ENCODE results near the gene RASEF.

Gene RASEF

DNA sequence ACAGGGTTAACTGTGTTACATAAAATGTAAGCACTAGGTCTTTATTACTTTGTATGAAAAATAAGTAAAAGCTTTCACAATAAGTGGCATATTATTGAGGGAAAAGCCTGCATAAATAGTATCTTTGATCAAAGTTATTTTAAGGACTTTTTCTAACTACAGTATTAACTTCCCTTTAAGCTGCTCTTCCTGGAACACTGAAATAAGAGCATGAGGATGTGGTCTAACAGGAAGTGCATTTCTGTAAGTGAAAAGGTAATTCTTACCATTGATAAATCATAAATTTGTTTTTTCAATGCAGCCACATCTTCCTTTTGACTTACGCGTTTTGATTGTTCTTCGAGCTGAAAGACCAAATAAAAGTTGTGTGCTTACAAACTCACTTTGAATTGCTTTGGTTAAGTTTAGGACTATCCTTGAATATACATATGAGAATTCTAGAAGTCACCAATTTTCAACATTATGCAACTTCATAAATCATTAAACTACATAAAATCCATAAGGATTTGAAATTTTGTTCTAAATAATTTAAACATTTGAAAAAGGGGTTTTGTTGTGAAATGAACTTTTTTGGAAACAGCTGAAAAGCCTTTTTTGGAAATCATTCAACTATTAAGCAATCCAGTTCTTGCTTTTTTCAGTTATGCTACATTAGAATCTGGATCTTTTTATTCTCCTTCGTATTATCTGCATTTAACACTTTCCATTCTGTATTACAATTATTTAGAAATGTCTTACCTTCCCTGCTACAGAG lies 50.6 kb downstream of the RASEF start:
- no peaks in the 10 kb centered on the region for H3K4me1 Mint-ChIP-seq

DNA sequence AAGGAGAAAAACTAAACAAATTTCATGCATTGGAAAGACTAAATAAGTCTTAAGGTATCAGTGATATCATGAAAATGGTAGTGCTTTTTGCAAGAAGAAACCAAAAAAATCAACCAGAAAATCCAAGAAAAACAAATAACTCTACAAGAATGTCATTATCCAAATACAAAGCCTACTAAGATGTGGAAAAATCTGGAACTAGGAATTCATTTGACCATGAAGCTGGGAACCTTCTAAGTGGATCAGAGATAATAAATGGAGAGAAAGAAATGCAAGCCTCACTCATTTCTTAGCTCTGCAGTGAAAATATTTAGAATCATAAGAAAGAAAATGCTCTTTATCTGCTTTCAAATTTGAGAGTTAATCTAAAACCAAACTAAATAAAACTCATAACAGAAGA lies 51.3 kb downstream of the RASEF start:
- no peak for DNase-seq (ENCODE audit: low spot score in 2 of 2)
- peaks cover 8% of the 10 kb centered on the region for H3K9me3 Mint-ChIP-seq
- H3K36me3 Mint-ChIP-seq: no peaks in the 10 kb centered on the region
- H3K27ac Mint-ChIP-seq: no peak overlapping the region
- no peak overlapping the region for H3K4me3 Mint-ChIP-seq
- H3K4me1 Mint-ChIP-seq: no peaks in the 10 kb centered on the region
- ATAC-seq: no peak

More for the DNA sequence above, 50.6 kb downstream of the RASEF start:
- no peak overlapping the region for H3K27ac Mint-ChIP-seq
- ATAC-seq: no peak
- H3K36me3 Mint-ChIP-seq: no peaks in the 10 kb centered on the region
- H3K4me3 Mint-ChIP-seq: no peak overlapping the region
- no peak for DNase-seq (ENCODE audit: low spot score in 2 of 2)
- peaks cover 8% of the 10 kb centered on the region for H3K9me3 Mint-ChIP-seq

DNA sequence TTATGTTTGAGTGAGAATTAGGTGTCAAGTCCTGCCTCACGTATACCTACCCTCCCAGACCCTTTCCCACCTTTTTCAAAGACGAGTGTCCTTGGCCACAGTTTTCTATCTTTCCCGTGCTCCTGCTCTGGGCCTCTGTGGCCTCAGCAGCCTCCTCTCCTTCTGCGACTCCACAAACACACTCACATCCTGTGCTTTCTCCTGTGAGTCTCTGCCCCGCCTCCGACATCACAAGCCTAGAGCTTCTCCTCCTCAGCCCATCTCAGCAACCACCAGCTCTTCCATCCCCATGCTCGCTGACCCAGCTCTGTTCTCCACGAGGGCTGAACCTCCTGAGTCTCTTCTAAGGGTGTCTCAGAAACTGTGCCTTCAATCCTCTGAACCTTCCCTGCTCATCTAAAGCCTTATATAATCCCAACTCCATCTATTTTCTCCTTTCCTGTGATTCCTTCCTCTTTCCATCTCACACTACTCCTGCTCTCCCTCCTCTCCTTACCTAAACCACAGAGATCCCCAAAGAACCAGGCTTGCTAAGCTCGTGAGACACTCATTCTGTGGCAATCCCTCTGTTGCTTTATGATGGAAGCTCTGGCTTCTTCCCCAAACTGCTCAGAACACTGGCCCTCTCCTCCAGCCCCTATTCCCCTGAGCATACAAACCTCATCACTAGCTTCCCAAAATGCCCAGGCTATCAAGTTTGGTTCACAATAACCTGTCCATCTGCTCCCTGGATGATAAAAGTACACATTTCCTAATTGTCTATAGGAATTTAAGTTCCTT lies 55.2 kb downstream of the RASEF start:
- Mint-ChIP-seq H3K36me3 (no peaks in the 10 kb centered on the region), H3K4me1 (no peaks in the 10 kb centered on the region), H3K4me3 (no peak overlapping the region), H3K27ac (no peak overlapping the region), H3K9me3 (peaks cover 8% of the 10 kb centered on the region)
- ATAC-seq (no peak), DNase-seq (ENCODE audit: low spot score in 2 of 2) (no peak)

DNA sequence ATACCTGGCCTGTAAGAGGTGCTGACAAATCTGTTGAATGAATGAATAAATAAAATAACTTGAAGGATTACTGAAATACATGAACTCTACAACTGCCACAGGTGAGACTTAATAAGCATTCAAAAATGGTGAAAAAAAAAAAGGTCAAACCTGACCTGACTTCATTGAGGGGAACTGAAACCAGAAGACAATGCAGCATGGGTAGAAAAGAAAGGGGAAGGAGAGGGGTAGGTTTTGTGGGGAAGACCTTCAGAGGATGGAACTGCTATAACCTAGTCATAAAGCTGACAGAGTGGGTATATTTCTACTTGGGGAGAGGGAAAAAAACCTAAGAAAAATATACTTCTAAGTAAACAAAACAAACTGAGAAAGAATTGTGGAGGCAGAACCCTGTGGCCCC lies 56.6 kb downstream of the RASEF start:
- H3K4me3 Mint-ChIP-seq: no peak overlapping the region

DNA sequence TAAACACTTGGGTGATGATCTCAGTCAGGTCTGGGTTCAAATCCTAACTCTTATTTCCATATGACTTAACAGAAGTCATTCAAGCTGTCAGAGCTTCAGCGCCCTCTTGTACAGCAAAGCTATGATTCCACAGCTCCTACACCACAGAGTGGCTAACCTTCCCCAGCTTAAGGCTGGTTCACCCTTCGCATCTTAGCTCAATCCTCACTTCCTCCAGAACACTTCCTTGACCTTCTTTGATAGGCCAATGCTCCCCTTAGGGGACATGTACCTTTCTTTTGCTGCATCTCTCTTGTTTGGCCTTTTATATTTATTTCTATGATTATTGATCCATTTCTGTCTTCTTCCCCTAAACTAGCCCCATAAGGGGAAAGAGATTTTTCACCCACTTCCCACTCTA lies 57.0 kb downstream of the RASEF start:
- Mint-ChIP-seq H3K4me3 (no peak overlapping the region), H3K9me3 (peaks cover 8% of the 10 kb centered on the region), H3K4me1 (no peaks in the 10 kb centered on the region), H3K36me3 (no peaks in the 10 kb centered on the region), H3K27ac (no peak overlapping the region)
- DNase-seq (ENCODE audit: low spot score in 2 of 2) (no peak), ATAC-seq (no peak)

More for the DNA sequence above, 56.6 kb downstream of the RASEF start:
- Mint-ChIP-seq H3K27ac (no peak overlapping the region), H3K9me3 (peaks cover 8% of the 10 kb centered on the region), H3K4me1 (no peaks in the 10 kb centered on the region), H3K36me3 (no peaks in the 10 kb centered on the region)
- no peak for DNase-seq (ENCODE audit: low spot score in 2 of 2)
- ATAC-seq: no peak

DNA sequence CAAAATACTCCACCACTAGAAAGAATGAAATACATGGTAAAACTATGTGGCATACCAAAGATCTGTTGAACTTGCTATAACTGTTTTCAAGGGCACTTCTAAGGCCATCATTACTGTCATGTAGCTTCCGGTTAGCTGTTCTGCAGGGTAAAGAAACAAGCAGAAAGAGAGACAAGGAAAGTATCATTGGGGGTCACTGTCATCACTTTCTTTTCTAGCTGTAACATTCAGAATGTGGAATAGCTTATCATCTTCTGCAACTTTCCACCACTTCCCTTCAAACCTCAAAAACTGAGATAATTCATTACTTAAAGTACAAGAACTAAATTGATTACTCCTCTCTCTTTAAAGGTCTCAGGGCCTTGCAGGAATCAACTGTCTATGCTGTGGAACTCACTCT lies 57.6 kb downstream of the RASEF start:
- no peaks in the 10 kb centered on the region for H3K36me3 Mint-ChIP-seq
- DNase-seq (ENCODE audit: low spot score in 2 of 2): no peak
- no peak for ATAC-seq
- no peak overlapping the region for H3K27ac Mint-ChIP-seq
- H3K4me1 Mint-ChIP-seq: no peaks in the 10 kb centered on the region
- H3K4me3 Mint-ChIP-seq: no peak overlapping the region
- H3K9me3 Mint-ChIP-seq: peaks cover 8% of the 10 kb centered on the region

DNA sequence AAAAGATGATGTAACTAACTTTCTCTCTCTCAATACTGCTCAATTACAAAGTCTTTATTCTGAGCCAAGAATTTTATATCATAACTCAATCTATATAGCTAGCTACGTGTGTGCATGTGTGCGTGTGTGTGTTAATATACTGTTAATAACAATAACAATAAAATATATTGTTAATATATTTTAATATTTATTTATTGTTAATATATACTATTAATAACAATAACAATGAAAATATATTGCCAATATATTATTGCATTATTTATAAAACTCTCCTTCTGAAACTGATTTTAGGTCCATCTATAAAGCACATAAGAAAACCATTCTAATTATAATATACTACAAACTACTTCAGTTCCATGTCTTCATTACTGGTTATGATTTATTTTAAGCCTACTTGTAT lies 60.6 kb downstream of the RASEF start:
- no peak overlapping the region for H3K27ac Mint-ChIP-seq
- H3K4me1 Mint-ChIP-seq: no peaks in the 10 kb centered on the region
- ATAC-seq: no peak

DNA sequence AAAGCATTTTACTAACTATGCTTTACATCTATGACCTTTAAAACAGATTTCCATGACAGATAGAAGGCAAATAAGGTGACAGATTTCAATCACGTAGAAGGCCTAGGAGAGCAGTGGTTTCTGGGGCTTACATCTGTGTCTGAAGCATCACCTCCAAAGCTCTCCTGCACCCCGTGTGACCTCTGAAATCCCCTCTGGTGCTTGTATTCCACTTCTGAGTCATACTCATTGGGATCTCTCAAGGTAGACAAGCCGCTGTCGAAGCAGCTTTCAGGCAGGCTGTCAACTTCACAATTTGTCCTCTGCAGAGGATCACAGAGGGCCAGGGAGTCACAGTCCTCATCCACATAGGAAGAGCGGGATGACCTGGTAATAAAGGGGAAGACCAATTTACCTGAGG lies 62.2 kb downstream of the RASEF start:
- H3K9me3 Mint-ChIP-seq: peaks cover 3% of the 10 kb centered on the region
- H3K4me1 Mint-ChIP-seq: no peaks in the 10 kb centered on the region
- no peak for ATAC-seq
- H3K36me3 Mint-ChIP-seq: no peaks in the 10 kb centered on the region
- H3K4me3 Mint-ChIP-seq: no peak overlapping the region
- no peak for DNase-seq (ENCODE audit: low spot score in 2 of 2)
- no peak overlapping the region for H3K27ac Mint-ChIP-seq

More for the DNA sequence above, 60.6 kb downstream of the RASEF start:
- H3K4me3 Mint-ChIP-seq: no peak overlapping the region
- peaks cover 3% of the 10 kb centered on the region for H3K9me3 Mint-ChIP-seq
- no peak for DNase-seq (ENCODE audit: low spot score in 2 of 2)
- no peaks in the 10 kb centered on the region for H3K36me3 Mint-ChIP-seq

DNA sequence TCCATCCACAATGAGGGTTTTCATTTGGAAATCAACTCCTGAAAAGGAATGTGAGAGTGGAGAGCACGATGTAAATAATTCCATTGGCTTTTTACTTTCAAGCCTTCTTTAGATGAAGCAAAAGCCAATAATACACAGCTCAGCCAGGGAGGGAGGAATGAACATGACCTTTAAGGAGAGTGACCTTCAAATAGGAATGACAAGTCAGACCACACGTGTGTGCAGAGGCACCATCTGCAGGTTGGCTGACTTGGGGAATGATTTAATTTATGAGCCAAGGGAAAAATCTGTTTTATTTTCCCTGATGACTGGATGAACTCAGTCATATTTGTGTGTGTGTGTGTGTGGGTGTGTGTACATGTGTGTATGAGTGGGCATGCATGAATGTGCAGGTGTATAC lies 64.5 kb downstream of the RASEF start:
- Mint-ChIP-seq H3K4me3 (no peak overlapping the region), H3K9me3 (peaks cover 3% of the 10 kb centered on the region), H3K27ac (no peak overlapping the region), H3K36me3 (no peaks in the 10 kb centered on the region), H3K4me1 (no peaks in the 10 kb centered on the region)
- DNase-seq (ENCODE audit: low spot score in 2 of 2): no peak
- no peak for ATAC-seq

DNA sequence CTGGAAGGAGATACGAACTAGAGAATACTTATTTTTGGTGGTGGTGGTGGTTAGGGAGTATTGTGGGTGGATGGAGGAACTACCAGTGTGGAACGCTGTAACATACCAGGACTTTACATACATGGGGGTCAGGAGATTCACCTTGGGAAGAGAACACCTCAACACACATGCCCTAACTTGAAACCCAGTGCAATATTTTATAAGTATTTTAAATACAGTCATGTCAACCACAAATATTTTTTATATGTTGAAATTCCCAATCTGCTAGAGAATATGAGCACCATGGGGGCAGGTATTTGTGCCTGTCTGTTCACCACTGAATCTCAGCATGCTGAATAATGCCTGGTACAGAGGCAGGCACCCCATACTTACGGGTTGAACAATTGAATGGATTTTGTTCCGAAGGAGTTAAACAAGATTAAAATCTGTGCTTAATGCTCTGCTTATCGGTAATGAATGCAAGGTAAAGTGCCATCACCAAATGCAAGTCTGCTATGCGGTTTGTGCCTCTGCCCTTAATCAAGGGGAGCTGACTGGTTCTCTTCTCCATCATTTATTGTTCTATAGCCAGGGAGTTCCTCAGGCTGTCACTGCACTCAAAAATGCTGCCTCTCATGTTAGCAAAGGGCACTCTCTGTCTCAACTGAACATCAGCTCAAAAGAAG lies 65.3 kb downstream of the RASEF start:
- Mint-ChIP-seq H3K36me3 (no peaks in the 10 kb centered on the region), H3K4me3 (no peak overlapping the region), H3K9me3 (peaks cover 3% of the 10 kb centered on the region), H3K4me1 (no peaks in the 10 kb centered on the region), H3K27ac (no peak overlapping the region)
- DNase-seq (ENCODE audit: low spot score in 2 of 2) (no peak), ATAC-seq (no peak)

DNA sequence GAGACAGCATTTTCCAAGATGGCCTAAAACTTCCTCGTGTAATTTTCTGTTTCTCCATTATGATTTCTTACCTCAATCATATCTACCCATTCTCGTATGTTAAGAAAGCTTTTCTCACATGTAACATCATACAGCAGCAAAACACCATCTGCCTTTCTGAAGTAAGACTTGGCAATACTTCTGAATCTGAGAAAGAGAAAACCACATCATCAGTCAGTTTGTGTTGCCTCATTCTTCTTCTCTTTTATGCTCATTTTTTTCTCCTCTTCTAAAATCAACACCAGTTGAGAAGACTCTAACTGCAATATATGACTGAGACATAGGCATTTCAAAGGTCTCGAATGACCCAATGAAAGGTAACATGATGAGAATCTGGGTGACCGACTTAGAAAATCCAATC lies 66.0 kb downstream of the RASEF start:
- Mint-ChIP-seq H3K36me3 (no peaks in the 10 kb centered on the region), H3K9me3 (peaks cover 3% of the 10 kb centered on the region), H3K4me1 (no peaks in the 10 kb centered on the region), H3K4me3 (no peak overlapping the region), H3K27ac (no peak overlapping the region)
- ATAC-seq (no peak), DNase-seq (ENCODE audit: low spot score in 2 of 2) (no peak)

DNA sequence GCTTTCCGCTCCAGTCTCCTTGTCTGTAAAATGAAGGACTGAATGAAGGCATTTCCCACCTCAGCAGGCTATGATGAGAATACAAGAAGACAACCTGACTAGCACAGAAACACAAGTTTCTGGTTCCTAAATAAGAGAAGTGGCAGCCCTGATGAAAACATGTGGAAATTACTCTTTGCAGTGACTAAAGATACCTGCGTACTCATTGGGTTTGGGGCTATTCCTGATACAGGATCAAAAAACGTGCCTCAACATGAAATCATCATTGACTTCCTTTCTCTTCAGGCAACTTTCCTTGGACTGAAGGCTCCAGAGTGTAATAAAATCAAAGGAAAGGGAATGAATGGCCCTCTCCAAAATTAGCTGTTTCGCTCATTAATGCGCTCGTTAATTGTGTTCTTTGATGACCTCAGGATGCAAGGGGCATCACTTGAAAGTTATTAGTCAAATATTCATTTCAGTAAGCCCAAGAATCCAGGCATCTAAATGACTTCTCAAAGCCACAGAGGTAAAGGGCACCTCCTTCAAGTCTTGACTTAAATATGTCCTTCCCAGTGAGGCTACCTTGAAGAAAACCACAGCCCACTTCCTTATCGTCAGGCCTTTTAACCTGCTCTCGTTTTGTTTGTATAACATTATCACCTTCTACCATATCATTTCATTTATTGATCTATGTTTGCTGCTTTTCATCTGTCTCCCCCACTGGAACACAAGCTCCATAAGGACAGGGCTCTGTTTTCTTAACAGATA lies 68.9 kb downstream of the RASEF start:
- Mint-ChIP-seq H3K27ac (no peak overlapping the region), H3K4me3 (no peak overlapping the region)

DNA sequence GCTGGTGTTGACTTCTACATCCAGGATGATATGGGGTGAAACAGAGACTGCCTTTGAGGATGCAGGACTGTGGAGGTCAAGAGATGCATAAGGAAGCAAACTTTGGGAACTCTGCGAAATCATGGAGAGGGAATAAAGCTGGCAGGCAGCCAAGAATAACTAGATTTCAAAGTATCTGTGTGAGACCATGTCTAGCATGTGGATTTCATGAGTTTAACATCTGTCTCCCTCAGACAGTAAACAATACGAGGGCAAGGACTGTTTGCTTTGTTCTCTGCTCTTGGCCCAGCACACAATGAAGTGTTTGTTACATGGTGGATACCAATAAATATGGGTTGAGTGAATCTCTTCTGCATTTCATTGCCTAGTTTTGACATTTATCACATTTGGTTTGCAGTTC lies 71.3 kb downstream of the RASEF start:
- no peaks in the 10 kb centered on the region for H3K36me3 Mint-ChIP-seq
- no peaks in the 10 kb centered on the region for H3K4me1 Mint-ChIP-seq
- H3K4me3 Mint-ChIP-seq: no peak overlapping the region
- no peak overlapping the region for H3K27ac Mint-ChIP-seq
- ATAC-seq (no peak), DNase-seq (ENCODE audit: low spot score in 2 of 2) (no peak)
- no peaks in the 10 kb centered on the region for H3K9me3 Mint-ChIP-seq

More for the DNA sequence above, 68.9 kb downstream of the RASEF start:
- no peaks in the 10 kb centered on the region for H3K4me1 Mint-ChIP-seq
- H3K9me3 Mint-ChIP-seq: peaks cover 3% of the 10 kb centered on the region
- ATAC-seq (no peak), DNase-seq (ENCODE audit: low spot score in 2 of 2) (no peak)
- H3K36me3 Mint-ChIP-seq: no peaks in the 10 kb centered on the region

DNA sequence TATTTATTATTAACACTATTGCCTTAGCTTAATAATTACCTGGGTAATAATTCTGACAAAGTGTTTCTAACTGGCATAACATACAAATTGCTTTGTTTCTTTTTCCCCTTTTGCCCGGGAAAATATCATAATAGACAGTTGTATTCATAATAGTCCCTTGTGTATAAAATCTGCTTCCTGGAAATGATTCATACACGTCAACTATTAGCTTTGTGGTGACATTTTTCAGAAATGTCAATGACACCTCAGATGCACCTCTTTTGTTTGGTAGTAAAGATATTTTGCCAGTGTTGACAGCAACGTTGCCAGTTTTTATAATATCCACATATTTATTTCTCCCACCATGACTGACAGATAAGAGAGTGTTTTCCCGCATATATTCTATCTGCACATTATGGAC lies 73.0 kb downstream of the RASEF start:
- no peaks in the 10 kb centered on the region for H3K4me1 Mint-ChIP-seq
- H3K4me3 Mint-ChIP-seq: no peak overlapping the region
- DNase-seq (ENCODE audit: low spot score in 2 of 2): no peak
- ATAC-seq: no peak
- H3K9me3 Mint-ChIP-seq: peaks cover 2% of the 10 kb centered on the region
- no peaks in the 10 kb centered on the region for H3K36me3 Mint-ChIP-seq
- no peak overlapping the region for H3K27ac Mint-ChIP-seq

DNA sequence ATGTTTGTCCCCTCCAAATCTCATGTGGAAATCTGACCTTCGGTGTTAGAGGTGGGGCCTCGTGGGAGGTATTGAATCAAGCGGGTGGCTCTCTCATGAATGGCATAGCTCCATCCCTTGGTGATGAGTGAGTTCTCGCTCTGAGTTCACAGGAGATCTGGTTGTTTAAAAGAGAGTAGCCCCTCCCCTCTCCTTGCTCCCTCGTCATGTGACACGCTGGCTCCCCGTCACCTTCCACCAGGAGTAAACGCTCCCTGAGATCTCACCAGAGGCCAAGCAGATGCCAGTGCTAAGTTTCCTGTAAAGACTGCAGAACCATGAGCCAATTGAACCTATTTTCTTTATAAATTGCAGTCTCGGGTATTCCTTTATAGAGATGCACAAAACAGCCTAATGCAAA lies 74.5 kb downstream of the RASEF start:
- H3K9me3 Mint-ChIP-seq: peaks cover 4% of the 10 kb centered on the region
- DNase-seq (ENCODE audit: low spot score in 2 of 2): no peak
- H3K36me3 Mint-ChIP-seq: no peaks in the 10 kb centered on the region
- H3K4me1 Mint-ChIP-seq: no peaks in the 10 kb centered on the region
- no peak for ATAC-seq
- H3K4me3 Mint-ChIP-seq: no peak overlapping the region
- no peak overlapping the region for H3K27ac Mint-ChIP-seq
